ENCODE measurements around the gene MICALL1.

The MICALL1 gene

GRCh38 chr22:37985751-37986281 lies 79.7 kb downstream of the MICALL1 start:
- DNase-seq: no peak

GRCh38 chr22:37986371-37986770 lies 80.3 kb downstream of the MICALL1 start:
- no peak for DNase-seq

DNA sequence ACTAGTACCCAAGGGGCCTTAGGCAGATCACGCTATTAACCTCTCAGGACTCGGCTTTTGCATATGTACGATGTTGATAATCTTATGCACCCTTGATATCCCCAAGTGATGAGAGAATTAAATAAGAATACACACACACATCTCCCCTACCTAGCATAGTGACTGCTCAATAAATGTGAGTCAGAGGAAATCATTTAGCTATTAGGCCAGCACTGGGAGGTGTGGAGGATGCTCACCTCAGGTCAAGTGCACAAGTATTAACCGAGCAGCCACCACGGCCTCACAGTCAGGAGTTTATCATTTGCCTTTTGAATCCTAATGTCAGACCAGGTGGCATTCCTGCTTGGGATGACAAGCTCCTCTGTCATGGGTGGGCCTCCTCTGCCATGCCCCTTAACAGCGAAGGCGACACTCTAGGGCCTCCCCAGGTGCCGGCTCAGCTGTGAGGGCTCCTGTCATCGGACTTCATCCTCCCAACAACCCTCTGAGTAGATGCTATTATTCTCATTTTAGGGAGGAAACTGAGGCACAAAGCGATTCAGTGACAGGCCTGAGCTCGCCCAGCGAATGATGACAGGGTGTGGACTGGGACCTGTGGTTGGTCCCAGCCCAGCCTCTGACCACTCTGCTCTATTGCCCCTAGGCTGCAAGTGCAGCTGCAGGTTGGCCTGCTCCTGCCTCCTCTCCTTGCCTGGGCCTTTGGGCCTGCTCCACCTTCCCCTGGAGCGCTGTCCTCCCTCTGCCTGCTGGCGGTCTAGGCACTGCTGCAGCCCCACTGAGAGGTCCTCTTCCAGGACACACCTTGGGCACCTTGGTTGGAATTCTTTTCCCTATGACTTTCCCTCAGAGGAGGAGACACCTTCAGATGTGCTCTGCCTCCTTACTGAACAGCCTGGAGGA lies 83.3 kb downstream of the MICALL1 start:
- no peak for DNase-seq

DNA sequence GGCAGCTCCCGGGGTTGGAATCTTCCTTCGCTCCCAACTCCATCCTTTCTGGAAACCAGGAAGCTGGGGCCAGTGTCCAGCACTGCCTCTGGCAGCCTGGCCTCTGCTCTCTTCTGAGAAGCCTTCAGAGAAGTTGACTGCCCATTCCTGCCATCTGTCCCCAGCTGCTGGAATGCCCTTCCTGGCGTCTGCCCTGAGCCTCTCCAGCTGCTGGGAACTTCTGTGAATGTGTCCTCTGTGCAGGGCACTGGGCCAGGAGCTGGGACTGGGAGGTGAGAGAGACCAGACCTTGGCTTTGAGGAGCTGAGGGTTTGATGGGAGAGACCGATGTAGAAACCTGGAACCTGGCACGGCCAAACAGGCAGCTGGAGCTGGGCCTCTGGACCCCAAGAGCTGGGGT lies 84.2 kb downstream of the MICALL1 start:
- DNase-seq: no peak

GRCh38 chr22:37990862-37991261 lies 84.8 kb downstream of the MICALL1 start:
- DNase-seq: no peak

DNA sequence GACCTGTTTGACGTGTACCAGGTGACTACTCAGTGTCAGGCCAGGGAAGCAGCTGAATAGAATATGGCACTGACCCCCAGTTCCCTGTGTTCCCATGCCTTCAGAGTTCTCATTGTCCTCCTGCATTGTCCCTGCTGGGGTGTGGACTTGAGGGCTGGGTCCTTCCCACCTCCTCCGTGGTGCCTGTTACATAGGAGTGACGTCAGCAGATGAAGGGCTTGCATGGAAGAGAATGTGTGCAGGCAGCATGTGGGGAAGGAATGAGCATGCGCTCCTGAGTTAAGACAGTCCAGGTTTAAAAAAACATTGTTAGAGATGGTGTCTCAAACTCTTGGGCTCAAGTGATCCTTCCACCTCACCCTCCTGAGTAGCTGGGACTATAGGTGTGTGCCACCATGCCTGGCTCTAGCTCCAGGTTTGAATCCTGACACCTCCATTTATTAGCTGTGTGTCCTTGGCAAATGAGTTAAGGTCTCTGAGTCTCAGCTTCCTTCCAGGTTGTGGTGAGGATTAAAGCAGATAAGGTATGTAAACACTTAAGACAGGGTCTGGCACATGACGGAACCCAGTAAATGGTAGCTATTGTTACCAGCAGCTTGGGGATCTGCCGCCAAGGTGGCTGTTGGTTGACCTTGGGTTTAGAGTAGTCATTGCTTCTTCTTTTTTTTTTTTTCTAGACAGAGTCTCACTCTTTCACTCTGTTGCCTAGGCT lies 85.8 kb downstream of the MICALL1 start:
- no peak for DNase-seq
